ENCODE results near the gene CDH4. TPM values are rescaled to one million over a fixed set of nuclear protein-coding genes. Genes with fewer than 3 reads are reported as not detected.

CDH4 gene
- total and polyA plus RNA-seq, 2 of the 8 experiments (the other 6 are each of a cell fraction or from before 2014, with no cell fraction given): 4.3 to 7.9 TPM

DNA sequence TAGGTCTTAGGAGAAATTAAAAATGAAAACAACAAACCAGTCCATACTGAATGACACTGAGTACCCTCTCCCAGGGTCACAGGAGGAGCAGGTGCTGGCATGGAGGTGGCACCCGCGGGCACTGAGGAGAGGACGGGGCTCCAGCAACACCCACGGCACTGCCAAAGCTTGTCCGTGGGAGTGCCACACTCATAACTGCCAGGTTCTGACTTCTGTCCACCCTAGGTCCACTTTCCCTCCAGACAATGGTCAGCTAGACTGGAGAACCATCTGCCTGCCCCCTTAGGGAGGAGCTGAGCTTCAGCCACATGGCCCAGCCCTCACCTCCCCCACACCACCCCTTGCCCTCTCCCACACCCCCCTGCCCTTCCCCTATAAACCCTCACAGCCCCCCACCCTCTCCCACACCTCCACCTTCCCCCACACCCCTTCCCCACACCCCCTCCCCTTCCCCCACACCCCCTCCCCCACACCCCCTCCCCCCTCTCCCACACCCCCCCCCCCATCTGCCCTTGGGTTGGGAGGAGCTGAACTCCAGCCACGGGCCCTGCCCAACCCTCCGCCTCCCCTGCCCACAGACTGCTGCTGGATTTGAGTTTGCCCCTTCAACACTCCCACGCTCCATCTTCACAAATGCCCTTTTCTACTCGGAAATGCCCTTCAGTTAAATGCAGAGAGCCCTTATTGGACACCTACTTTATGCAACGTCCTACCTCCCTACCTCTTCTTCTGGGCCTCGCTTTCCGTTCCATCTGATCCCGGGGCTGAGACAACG lies 684.1 kb downstream of the CDH4 start:
- H3K27ac ChIP-seq (ENCODE audit: low read depth, low read length): peak overlapping the region; percentile 25; the same call in 1 of the 2 replicates
- ChIA-PET CTCF (ENCODE audit: partially characterized antibody) (interaction anchor here (1.2 kb wide), 1 partner anchor 18 kb away, joined by 3 read pairs; no protein-coding TSS in a partner anchor), POLR2A (ENCODE audit: partially characterized antibody) (interaction anchor here (0.8 to 1.0 kb wide), 2 partner anchors 9 to 60 kb away, joined by 3 read pairs; no protein-coding TSS in a partner anchor)
- no peak overlapping the region for H3K23ac ChIP-seq (ENCODE audit: insufficient read length)
- H2BK5ac ChIP-seq (ENCODE audit: low read depth, low read length): no peak overlapping the region; the same call in 1 of the 2 replicates
- no peaks in the 10 kb centered on the region for H3K79me1 ChIP-seq (ENCODE audit: low read depth, low read length)
- H3K79me2 ChIP-seq (ENCODE audit: control insufficient read depth in 1 of 2, insufficient read depth in 2 of 2, low read length in 2 of 2): no peaks in the 10 kb centered on the region
- no peak overlapping the region for H2BK20ac ChIP-seq (ENCODE audit: low read length)
- DNase-seq (ENCODE audit: low read depth in 1 of 2, low spot score in 2 of 2): peak in 1 of 2 experiments; percentile 38
- no peaks in the 10 kb centered on the region; a peak in 1 of 8 replicates for H3K36me3 ChIP-seq (ENCODE audit: control insufficient read depth in 2 of 4, insufficient read depth in 4 of 4, low read length in 3 of 4)
- H3K23me2 ChIP-seq (ENCODE audit: low read depth, low read length): no peaks in the 10 kb centered on the region
- H3K4me1 ChIP-seq (replicated peaks in 1 of 4; ENCODE audit: control insufficient read depth in 3 of 4, insufficient read depth in 4 of 4, low read length in 3 of 4): peaks cover 0 to 27% (median 10%) of the 10 kb centered on the region in 4 experiments; a peak in 5 of 7 replicates
- FAIRE-seq: no peak
- H3K56ac ChIP-seq (replicated peaks; ENCODE audit: insufficient read length, low read depth, low read length): no peak overlapping the region
- no peak overlapping the region for H4K5ac ChIP-seq (ENCODE audit: insufficient read length, low read depth, low read length)
- peaks cover 0 to 3% of the 10 kb centered on the region in 2 experiments for H4K20me1 ChIP-seq (replicated peaks in 1 of 2; ENCODE audit: control insufficient read depth in 1 of 2, insufficient read depth in 2 of 2, low read length in 2 of 2)
- H2AK5ac ChIP-seq (ENCODE audit: low read depth, low read length): no peak overlapping the region
- no peak overlapping the region for H2BK15ac ChIP-seq (ENCODE audit: low read length)
- no peak overlapping the region for H3K18ac ChIP-seq (ENCODE audit: extremely low read depth, low read length)
- no peaks in the 10 kb centered on the region; a peak in 1 of 4 replicates for H3K9me3 ChIP-seq (ENCODE audit: insufficient read depth in 2 of 2, low read depth in 1 of 2, low read length in 1 of 2)
- peak overlapping the region; percentile 60; the same call in 1 of the 2 replicates for H2BK12ac ChIP-seq (ENCODE audit: low read depth, low read length)
- no peak overlapping the region for H4K91ac ChIP-seq (replicated peaks; ENCODE audit: insufficient read length, low read length)
- peak overlapping the region; percentile 21 for H3K4ac ChIP-seq (replicated peaks; ENCODE audit: insufficient read length, low read depth, low read length)
- WGBS, 2 experiments (ENCODE audit: extremely low coverage in 1 of 2, insufficient coverage in 1 of 2, insufficient read length in 1 of 2, insufficient replicate concordance in 2 of 2, low coverage in 1 of 2, low lambda C conversion rate in 2 of 2, missing lambda C conversion rate in 1 of 2): 93% methylated on average over 12 of the region's 14 CpGs; no CpG with 5 or more reads in 1 of the 2 experiments
- no peaks in the 10 kb centered on the region for H3K27me3 ChIP-seq (replicated peaks in 1 of 4; ENCODE audit: control insufficient read depth in 3 of 4, extremely low read depth in 1 of 4, insufficient read depth in 3 of 4, low read length in 3 of 4)
- H3K14ac ChIP-seq (ENCODE audit: insufficient read length): no peak overlapping the region
- H3K4me3 ChIP-seq (ENCODE audit: extremely low read depth in 1 of 4, insufficient read depth in 2 of 4, low read depth in 3 of 4, low read length in 4 of 4): no peak overlapping the region
- H3K4me2 ChIP-seq (ENCODE audit: insufficient read depth in 1 of 2, low read depth in 2 of 2, low read length in 2 of 2): no peak overlapping the region
- H2AFZ ChIP-seq (ENCODE audit: low read length): no peak overlapping the region
- no peak overlapping the region for H3K9ac ChIP-seq (replicated peaks in 1 of 4; ENCODE audit: extremely low read depth in 1 of 4, low read depth in 3 of 4, low read length in 3 of 4)
- no peak overlapping the region for H2BK120ac ChIP-seq (replicated peaks; ENCODE audit: low read depth, low read length)
- H4K8ac ChIP-seq (ENCODE audit: extremely low read depth, insufficient read depth, low read length): no peak overlapping the region
- TF ChIP-seq, protein P1, sequence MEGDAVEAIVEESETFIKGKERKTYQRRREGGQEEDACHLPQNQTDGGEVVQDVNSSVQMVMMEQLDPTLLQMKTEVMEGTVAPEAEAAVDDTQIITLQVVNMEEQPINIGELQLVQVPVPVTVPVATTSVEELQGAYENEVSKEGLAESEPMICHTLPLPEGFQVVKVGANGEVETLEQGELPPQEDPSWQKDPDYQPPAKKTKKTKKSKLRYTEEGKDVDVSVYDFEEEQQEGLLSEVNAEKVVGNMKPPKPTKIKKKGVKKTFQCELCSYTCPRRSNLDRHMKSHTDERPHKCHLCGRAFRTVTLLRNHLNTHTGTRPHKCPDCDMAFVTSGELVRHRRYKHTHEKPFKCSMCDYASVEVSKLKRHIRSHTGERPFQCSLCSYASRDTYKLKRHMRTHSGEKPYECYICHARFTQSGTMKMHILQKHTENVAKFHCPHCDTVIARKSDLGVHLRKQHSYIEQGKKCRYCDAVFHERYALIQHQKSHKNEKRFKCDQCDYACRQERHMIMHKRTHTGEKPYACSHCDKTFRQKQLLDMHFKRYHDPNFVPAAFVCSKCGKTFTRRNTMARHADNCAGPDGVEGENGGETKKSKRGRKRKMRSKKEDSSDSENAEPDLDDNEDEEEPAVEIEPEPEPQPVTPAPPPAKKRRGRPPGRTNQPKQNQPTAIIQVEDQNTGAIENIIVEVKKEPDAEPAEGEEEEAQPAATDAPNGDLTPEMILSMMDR (IDR thresholded peaks at IDR 0.05; ENCODE audit: control extremely low read depth in 1 of 3, insufficient read depth in 1 of 3, low read depth in 1 of 3, low read length in 3 of 3): no peak
- TF ChIP-seq JUND (IDR thresholded peaks at IDR 0.05; ENCODE audit: low read length) (no peak), CHD2 (IDR thresholded peaks at IDR 0.05; ENCODE audit: low read length) (no peak), RFX5 (IDR thresholded peaks at IDR 0.05; ENCODE audit: borderline replicate concordance, low read depth, low read length) (no peak), MAFK (IDR thresholded peaks at IDR 0.05; ENCODE audit: low read depth, low read length) (no peak), SP2 (IDR thresholded peaks at IDR 0.05; ENCODE audit: low read length) (no peak), RAD21 (IDR thresholded peaks at IDR 0.05 in 1 of 2, conservative IDR thresholded peaks at IDR 0.05 in 1 of 2; ENCODE audit: low read depth in 2 of 2, low read length in 2 of 2) (no peak)
- TF ChIP-seq, protein P2, sequence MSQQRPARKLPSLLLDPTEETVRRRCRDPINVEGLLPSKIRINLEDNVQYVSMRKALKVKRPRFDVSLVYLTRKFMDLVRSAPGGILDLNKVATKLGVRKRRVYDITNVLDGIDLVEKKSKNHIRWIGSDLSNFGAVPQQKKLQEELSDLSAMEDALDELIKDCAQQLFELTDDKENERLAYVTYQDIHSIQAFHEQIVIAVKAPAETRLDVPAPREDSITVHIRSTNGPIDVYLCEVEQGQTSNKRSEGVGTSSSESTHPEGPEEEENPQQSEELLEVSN (IDR thresholded peaks at IDR 0.05): no peak

All from H1 (cell line).